Stimulated activated CD4-positive, alpha-beta T cell treated with anti-CD3 and anti-CD28 coated beads, Interleukin-15, amount 100 ng/mL, for 1 hour (primary cell): ENCODE data around the gene CLEC2L.

Source experiments
- DNase-seq, 2 donors: peaks; one replicate each; pipeline ENCODE4 v3.0.0-alpha.2; 2020; ENCODE audit warnings: low read depth in 1 of 2, low spot score in 1 of 2

The CLEC2L gene

DNA sequence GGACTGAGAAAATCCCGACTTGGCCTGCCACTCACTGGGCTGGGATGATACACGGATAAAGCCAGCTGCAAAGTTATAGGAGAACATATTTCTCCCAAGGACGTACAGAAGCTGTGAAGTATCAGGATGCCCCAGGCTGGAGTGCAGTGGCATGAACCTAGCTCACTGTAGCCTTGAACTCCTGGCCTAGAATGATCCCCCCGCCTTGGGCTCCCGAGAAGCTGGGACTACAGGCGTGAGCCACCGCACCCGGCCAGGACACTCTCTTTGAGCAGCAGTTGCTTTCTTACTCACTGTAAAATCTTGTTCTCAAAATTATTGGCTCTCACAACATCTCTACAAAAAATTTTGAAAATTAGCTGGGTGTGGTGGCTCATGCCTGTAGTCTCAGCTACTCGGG lies 50.4 kb downstream of the CLEC2L start:
- no peak for DNase-seq

DNA sequence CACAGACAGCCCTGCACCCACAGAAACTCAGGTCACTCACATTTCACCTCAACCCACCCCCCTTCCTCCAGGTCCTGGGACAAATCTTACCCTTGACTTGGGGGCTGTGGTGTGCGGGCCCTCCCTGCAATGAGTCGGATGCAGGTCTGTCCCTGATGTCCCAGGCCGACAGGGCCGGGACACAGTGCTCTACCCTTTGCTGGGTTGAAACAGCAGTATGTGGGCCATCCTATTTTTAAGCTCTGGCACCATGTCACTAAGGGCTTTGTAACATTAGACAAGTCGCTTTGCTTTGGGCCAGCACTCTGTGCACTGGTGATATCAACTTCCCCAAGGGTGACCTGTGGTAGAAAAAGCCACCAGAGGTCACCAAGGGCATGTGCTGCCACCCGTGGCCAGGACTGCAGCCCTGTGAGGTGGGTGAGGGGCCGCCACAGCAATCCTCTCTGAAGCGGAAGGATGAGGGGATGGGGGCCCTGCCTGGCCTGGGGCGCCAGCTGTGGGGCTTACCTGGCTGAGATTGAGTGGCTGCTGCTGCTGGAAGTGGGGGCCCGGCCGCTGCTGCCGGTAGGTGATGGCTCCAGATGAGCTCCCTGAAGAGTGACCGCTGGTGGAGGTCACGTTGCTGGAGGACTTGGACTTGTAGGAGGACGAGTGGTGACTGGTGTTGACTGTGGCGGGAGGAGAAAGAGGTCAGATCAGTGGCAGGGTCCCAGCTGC lies 51.3 kb downstream of the CLEC2L start:
- DNase-seq, result no peak

DNA sequence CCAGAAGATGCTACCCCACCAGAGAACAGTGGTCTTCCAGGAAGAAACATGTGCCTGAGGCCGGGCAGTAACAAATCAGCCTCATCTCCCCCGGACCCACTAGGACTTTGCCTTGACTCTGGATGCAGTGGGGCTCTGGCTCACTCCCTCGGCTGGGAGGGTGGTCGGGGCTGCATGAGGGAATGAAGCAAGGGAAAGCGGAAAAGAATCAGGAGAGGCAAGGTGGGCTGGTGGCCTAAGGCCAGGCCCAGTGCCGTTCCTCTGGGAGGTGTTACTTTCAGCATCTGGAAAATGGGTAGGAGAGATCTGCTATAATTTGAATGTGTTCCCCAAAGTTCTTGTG lies 51.8 kb downstream of the CLEC2L start:
- no peak for DNase-seq

DNA sequence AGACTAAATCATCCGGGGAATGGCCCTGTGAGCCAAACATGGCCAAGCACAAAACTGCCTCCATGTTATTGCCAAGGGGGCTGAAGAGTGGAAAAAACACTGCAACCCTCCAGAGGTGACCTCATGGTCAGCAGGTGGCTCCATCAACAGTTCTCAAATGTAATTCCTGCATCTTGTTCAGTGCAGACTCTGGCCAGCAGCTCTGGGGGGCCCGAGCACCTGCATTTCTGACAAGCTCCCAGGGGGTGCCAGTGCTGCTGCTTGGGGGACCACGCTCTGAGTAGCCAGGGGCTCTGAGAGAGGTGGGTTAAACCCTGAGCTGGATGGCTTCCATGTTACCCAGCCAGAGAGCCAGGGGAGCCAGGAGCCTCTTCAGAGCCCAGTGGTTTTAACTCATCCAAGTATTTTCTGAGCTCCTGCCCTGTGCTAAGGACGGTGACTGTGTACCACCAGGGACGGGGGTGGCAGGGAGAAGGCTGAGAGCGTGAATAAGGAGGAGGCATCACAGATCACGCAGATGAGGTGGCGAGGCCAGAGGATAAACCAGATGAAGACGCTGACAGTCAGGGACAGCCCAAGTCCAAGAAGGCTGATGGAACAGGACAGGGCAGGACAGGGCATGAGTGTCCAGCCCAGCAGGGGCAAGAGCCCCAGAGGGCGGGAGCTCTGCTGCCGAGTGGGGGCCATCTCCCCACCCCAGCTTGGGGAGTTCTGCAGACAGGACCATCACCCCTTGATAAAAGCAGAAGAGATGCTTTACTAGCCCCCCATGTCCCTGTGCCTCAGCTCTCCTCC lies 52.9 kb downstream of the CLEC2L start:
- no peak for DNase-seq

DNA sequence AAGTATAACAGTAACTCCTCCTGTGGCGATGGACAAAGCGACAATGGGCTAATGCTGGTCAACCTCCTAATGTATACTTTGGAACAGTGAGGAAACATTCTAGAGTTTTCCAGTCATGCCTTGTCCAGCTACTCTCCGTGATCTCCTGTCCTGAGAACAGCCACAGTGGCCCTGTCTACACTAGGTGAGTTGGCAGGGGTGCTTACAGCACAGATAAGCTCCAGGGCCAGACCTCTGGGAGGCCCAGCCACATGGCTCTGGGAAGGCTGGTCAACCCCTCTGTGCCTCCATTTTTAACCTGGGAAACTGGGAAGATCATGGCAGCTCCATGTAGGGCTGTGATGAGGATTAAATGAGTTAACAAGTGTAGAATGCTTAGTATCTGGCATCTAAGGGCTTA lies 57.0 kb downstream of the CLEC2L start:
- no peak for DNase-seq

DNA sequence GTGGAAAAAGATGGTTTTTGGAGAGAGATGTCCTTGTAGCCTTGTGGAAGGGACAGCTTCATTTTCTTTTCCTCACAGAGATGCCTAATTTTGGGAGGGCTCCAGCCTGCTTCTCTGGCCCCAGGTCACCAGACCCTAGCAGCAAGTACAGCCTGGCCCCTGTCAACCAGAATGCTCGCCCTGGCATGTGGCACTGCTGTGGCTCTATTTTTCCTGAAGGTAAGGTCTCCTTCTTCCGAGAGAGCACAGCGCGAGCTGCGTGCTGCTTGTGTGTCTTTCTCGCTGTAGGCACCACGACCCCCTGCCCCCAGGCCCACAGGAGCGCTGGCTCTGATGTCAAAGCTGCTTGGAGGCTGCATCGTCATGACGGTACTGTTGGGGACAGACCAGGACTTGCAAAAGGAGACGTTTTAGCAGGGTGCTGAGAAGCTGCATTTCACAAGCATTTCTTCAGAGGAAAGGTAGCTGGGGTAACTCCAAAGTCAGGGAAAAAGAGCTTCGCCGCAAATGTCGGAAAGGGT lies 58.7 kb downstream of the CLEC2L start:
- DNase-seq, result no peak

DNA sequence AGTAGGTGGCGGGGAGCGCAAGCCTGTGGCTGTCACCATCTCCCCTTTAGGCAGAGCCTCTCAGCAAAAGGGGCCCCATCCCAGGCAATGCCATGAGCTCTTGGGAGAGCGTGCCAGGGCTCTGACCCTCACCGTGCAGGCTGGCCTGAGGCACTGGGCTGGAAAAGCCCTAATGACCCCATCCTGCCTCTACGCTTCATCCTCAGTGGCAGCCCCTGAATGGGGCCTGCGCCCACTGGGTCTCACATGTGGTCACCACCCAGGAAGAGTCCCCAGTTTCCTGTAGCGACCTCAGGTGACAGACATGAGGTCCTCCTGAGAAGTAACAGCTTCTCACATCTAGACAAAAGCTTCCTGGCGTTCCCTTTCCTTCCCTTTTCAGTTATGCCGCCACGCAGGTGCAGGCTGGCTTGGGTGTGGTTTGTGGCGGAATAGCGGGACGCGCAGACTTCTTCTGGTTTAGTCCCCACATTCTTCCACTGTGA lies 59.2 kb downstream of the CLEC2L start:
- DNase-seq, result no peak

DNA sequence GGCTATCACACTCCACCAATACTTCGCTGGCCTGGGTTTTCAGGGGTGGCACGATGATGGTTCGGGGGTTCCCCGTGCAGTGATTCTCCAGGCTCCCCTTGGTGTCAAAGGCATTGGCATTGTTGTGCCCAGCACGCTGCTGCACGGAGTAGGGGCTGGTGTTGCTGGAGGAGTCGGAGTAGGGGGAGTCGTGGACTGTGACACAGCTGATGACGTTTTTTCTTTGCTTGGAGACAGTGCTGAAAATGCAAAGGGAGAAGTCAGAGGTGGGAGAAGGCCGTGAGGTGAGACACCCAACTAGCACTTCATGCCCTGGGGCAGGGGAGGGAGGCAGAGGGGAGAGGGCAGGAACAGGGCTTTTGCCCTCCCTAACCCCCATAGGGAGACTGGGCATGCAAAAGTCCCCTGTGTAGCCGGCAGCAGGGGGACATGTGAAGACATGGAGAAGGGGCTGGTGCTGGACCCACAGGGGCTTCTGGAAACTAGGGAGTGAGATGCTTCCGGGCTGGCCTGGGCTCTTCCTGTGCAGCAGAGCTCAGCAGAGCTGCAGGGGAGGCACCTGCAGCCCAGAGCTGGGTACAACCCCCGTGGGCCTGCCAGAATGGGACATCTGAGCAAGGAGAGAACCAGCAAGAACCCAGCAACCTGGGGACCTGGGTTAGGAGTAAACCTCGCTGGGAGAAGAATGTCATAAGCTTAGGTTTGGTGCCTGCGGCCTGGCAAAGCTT lies 60.5 kb downstream of the CLEC2L start:
- no peak for DNase-seq

DNA sequence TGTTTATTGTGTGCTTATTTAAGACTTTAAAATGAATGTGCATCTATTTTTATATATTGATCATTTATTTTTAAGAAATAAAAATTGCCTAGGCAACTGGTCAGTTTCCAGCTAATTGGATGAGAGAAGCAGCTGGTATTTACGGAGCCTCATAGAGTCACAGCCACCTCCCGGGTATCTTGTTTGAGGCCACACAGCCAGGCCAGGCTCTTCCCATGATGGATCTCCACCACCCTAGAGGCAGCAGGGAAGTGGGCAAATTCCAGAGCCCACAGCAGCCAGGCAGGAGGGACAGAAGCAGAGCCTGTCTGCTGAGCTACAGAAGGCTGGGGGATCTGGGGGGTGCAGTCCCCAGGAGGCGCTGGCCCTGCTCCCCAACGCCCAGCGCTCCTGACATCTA lies 61.6 kb downstream of the CLEC2L start:
- DNase-seq, result no peak

DNA sequence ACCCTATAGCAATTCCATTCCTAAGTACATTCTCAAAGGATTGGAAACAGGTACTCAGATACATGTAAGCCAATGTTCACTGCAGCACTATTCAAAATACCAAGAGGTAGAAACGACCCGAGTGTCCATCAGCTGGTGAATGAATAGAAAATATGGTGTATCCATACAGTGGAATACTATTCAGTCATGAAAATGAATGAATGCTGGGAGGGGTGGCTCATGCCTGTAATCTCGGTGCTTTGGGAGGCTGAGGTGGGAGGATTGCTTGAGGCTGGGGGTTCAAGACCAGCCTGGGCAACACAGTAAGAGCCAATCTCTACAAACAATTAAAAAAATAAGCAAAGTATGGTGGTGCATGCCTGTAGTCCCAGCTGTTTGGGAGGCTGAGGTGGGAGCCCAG lies 62.8 kb downstream of the CLEC2L start:
- DNase-seq, result no peak

DNA sequence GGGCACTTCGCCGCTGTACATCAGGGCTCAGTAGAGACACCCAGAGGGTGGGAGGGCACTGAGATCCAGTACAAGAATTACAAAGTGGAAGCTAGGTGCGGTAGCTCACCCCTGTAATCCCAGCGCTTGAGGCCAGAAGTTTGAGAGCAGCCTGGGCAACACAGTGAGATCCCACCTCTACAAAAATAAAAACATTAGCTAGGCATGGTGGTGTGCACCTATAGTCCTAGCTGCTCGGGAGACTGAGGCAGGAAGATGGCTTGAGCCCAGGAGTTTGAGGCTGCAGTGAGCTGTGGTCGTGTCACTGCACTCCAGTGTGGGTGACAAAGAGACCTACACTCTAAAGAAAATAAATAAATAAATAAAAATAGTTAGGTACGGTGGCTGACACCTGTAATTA lies 64.0 kb downstream of the CLEC2L start:
- DNase-seq, result no peak

DNA sequence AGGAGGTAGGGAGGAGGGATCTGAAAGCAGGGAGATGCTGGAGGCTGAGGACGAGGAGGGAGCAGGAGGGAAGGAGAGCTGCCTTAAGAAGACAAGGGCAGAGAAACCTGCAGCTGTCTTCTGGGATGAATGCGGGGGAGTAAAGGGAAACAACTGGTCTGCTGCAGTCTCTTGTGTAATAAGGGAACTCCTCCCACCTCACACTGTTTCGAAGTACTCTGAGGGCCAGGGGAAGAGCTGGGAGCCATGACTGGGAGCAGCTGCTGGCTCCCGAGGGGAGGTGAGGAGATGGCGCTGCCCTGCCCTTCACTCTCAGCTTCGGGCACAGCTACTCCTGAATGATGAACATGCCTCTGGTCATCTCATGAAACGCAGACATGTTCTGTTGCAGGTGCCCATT lies 65.1 kb downstream of the CLEC2L start:
- DNase-seq, result no peak

DNA sequence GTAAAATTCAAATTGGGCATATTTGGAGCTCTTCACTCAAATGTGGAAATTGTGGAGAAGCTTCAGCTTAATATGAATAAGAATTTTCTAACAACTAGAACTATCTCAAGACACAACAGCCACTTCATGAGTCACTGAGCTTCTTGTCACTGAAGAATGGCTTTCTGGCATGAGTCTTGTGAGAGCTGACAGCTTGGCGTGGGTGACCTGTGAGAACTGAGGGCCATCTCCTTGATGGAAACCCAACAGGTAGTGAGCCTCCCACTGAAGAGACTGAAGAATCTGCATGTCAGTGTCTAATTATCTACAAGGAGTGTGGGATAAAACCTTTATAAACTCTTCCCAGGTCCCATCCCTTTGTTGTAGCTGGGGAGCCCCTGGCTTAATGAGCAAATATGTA lies 66.0 kb downstream of the CLEC2L start:
- DNase-seq, result no peak

DNA sequence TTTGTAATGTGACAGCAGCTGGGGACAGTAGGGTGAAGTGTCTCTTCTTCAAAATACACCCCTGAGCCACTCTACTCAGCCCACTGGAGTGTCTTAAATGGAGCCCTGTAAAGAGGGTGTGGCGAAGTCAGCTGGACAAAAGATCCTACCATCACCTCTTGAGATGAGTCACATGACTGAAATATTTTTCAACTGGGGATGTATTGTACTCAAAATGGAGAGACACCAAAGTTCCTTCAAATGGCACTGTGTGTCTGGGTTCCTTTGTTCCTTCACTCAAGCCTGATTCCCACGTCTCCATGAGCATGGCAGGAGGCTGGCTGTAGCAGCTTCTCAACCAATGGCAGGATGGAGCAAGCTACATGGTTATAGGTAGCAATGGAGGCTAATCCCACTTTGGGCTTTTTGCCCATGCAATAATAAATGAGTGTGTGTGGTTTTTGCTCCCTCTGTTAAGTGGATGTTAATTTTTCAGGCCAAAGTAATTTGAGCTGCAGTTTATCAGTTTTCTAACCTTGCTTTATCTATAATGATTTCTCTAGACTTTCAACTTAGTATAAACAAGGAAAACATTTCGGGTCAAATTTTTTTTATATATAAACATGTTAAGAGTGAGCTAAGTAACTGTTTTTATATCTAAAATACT lies 68.2 kb downstream of the CLEC2L start:
- DNase-seq, result no peak

DNA sequence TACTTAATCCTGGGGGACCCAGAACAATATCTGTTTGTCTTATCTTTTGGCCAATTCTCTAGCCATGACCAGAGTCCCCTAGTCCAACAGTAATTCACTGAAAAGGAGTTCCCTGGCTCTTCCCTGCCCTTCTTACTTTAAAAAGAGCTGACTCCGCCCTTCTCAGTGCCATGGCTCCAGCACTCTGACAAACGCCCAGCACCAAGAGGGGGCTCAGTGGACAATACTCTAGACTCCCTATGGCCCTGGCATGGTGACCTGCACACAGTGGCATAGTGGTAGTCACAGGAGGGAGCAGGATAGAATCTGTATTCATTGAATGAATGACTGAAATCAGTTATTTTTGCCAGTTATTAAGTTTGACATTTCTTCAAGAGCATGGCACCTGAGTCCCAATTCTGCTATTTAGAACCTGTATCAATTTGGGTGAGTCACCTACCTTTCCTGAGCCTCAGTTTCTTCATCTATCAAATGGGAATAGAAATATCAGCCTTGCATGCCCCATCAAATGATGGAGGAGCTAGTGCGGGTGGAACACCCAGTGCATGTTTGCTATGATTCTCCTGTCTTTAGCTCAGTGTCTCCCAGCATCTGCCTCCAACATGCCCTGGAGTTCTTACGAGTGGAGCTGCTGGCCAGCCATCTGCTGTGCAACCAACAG lies 69.4 kb downstream of the CLEC2L start:
- no peak for DNase-seq

DNA sequence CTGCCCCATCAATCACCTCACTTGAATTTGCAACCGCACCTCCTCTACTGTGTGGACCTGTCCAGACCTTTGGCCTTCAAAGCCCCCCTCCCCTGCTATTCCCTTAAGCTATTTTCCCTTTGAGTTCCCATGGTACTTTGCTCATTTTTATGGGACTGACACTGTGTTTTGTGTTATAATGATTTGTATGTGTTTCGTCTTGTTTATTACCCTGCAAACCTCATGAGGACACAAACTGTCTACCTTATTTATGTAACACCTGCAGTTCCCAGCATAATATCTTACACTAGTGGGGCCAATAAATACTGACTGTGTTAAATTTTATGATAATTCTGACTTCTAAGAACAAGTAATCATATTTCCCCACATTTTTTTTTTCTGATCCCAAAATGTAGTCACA lies 70.6 kb downstream of the CLEC2L start:
- no peak for DNase-seq
